ENCODE data around the gene TBCD.

Gene TBCD

GRCh38 chr17:82821554-82821953 is 69.7 kb downstream of the TBCD start:
- no peak for DNase-seq (ENCODE audit: low spot score)
- in situ Hi-C loops (cut with MboI; ENCODE audit: low sequenced_read_pairs, unreplicated experiment) = no loop called here
- no peak for TF ChIP-seq CTCF (IDR thresholded peaks at IDR 0.05; ENCODE audit: borderline replicate concordance, control extremely low read depth, extremely low read depth, insufficient read depth, missing control alignments)

DNA sequence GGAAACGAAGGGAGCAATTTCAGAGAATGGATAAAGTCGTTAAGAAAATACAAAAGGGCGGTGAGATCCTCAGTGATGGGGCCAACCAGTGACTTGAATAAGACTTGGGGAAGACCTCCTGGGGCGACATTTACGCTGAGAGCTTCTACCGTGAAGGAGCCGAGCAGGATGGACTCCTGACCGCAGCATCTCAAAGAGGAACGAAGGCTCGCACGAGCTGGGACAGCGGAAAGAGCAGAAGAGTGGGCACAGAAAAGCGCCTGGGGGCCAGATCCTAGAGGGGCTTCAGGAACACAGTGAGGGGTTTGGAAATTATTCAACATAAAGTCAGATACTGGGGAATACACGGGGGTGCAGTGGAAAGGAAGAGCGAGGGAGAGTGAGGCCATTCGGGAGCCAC is 70.4 kb downstream of the TBCD start:
- no peak for DNase-seq (ENCODE audit: low spot score)
- in situ Hi-C loops (cut with MboI; ENCODE audit: low sequenced_read_pairs, unreplicated experiment) = no loop called here
- TF ChIP-seq CTCF (IDR thresholded peaks at IDR 0.05; ENCODE audit: borderline replicate concordance, control extremely low read depth, extremely low read depth, insufficient read depth, missing control alignments) = no peak

GRCh38 chr17:82823004-82823403 is 71.1 kb downstream of the TBCD start:
- in situ Hi-C loops (cut with MboI; ENCODE audit: low sequenced_read_pairs, unreplicated experiment) = no loop called here
- peak; percentile 30 for TF ChIP-seq CTCF (IDR thresholded peaks at IDR 0.05; ENCODE audit: borderline replicate concordance, control extremely low read depth, extremely low read depth, insufficient read depth, missing control alignments)
- no peak for DNase-seq (ENCODE audit: low spot score)

DNA sequence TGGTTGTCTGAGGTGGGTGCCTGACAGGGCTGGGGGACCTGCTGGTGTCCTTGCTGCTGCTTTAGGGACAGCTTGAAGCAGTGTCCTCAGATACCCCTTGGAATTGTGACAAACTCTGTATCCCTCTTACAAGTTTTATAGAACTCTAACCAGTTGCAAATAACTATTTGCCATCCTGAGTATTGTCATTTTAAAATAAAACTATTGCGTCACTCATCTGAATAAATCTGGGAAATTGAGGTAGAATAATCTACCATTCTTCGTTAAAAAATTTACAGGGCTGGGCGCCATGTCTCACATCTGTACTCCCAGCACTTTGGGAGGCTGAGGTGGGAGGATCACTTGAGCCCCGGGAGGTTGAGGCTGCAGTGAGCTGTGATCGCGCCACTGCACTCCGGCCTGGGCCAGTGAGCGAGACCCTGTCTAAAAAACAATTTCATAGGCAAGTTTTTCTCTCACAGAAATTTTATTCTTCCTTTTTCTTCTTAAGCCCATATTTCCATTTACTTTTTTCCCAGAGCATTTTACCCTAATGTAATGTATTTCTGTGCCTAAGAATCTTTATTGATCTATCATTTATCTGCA is 73.8 kb downstream of the TBCD start:
- no peak for DNase-seq (ENCODE audit: low spot score)
- TF ChIP-seq CTCF (IDR thresholded peaks at IDR 0.05; ENCODE audit: borderline replicate concordance, control extremely low read depth, extremely low read depth, insufficient read depth, missing control alignments) = no peak
- in situ Hi-C loops (cut with MboI; ENCODE audit: low sequenced_read_pairs, unreplicated experiment) = no loop called here

GRCh38 chr17:82826211-82826610 is 74.3 kb downstream of the TBCD start:
- TF ChIP-seq CTCF (IDR thresholded peaks at IDR 0.05; ENCODE audit: borderline replicate concordance, control extremely low read depth, extremely low read depth, insufficient read depth, missing control alignments) = no peak
- in situ Hi-C loops (cut with MboI; ENCODE audit: low sequenced_read_pairs, unreplicated experiment) = no loop called here
- DNase-seq (ENCODE audit: low spot score) = no peak

DNA sequence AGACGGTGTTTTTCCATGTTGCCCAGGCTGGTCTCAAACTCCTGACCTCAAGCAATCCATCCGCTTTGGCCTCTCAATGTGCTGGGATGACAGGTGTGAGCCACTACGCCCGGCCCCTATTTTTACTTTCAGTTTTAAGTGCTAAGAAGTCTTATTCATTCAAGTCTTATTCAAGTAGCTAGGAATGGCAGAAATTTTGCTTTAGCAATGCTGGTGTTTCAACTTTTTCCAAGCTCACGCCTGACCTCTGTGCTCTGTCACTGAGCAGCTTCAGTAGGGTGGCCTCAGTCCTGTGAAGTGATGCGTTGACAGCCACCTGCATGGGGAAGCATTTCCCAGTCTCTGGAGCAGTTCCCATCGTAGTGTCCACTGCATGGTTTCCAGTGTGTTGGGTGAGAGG is 75.1 kb downstream of the TBCD start:
- no peak for TF ChIP-seq CTCF (IDR thresholded peaks at IDR 0.05; ENCODE audit: borderline replicate concordance, control extremely low read depth, extremely low read depth, insufficient read depth, missing control alignments)
- in situ Hi-C loops (cut with MboI; ENCODE audit: low sequenced_read_pairs, unreplicated experiment) = no loop called here
- DNase-seq (ENCODE audit: low spot score) = no peak

Data from GM13976 (cell line).